Tibial nerve (tissue), 4 donors: ENCODE measurements around the gene CCL17. TPM values are rescaled to one million over a fixed set of nuclear protein-coding genes. Genes with fewer than 3 reads are reported as not detected.
"Not testable (repeated sequence)": the region's sequence is repeated elsewhere in the genome, so short reads cannot be mapped to it uniquely, and the experiment has no call there.

Source experiments
- DNase-seq, 2 donors: peaks; one replicate each; pipeline ENCODE4 v3.0.0-alpha.2; 2019; ENCODE audit warnings: low spot score in 2 of 2
- H3K27ac ChIP-seq, 4 donors: fragments of 200-600 bp; sonication (generic) in 3 of 4; one replicate each; pipeline ENCODE4 v1.5.1; 2017 to 2019; ENCODE audit warnings: mild to moderate bottlenecking in 1 of 4
- H3K27me3 ChIP-seq, 2 donors: fragments of 200-600 bp; sonication (generic) in 1 of 2; one replicate each; pipeline versions ENCODE4 v1.5.1 to v1.6.0; 2017 to 2019
- H3K36me3 ChIP-seq, 3 donors: fragments of 200-600 bp; sonication (generic); one replicate each; pipeline ENCODE4 v1.5.1; 2018 to 2019
- H3K4me1 ChIP-seq, 4 donors: fragments of 200-600 bp; sonication (generic) in 3 of 4; one replicate each; pipeline ENCODE4 v1.5.1; 2017 to 2019
- H3K4me3 ChIP-seq, 4 donors: fragments of 200-600 bp; sonication (generic) in 3 of 4; one replicate each; pipeline ENCODE4 v1.5.1; 2017 to 2019; ENCODE audit warnings: mild to moderate bottlenecking in 1 of 4, moderate library complexity in 1 of 4
- H3K9me3 ChIP-seq, 4 donors: fragments of 200-600 bp; sonication (generic) in 3 of 4; one replicate each; pipeline ENCODE4 v1.5.1; 2017 to 2019
- CTCF ChIP-seq, 5 experiments: fragments of 200-600 bp in 3 of 5; fragments of 450-650 bp in 2 of 5; sonication (generic) in 3 of 5; IDR thresholded peaks; one replicate each; pipeline ENCODE4 v1.5.1; 2016 to 2019; ENCODE audit warnings: antibody characterized with exemption in 5 of 5, mild to moderate bottlenecking in 3 of 5, moderate library complexity in 2 of 5
- EP300 ChIP-seq, 2 donors: sonication (generic); formaldehyde crosslinking; IDR thresholded peaks; one replicate each; pipeline ENCODE4 v1.6.1; 2017; ENCODE audit warnings: antibody characterized with exemption in 2 of 2, mild to moderate bottlenecking in 1 of 2
- POLR2A ChIP-seq, 2 donors: fragments of 450-650 bp; IDR thresholded peaks; one replicate each; pipeline ENCODE4 v1.6.1; 2017; ENCODE audit warnings: antibody characterized with exemption in 2 of 2, mild to moderate bottlenecking in 2 of 2, moderate library complexity in 2 of 2
- WGBS, 2 donors: methylation state at CpG; one replicate each; pipeline ENCODE4 v1.1.5; 2018; 5-methylcytosine and 5-hydroxymethylcytosine counted together
- total RNA-seq, 4 donors: library from RNA; depleted of rRNA; stranded (reverse); fragments of >200 nt; gene quantifications; one replicate each; pipeline ENCODE4 v1.1.0, GENCODE V29; 2016

The CCL17 gene
- total RNA-seq, 4 donors from 2014 or later, result not detected

- H3K4me3 ChIP-seq, result no peak overlapping the region
- no peak for DNase-seq
- H3K9me3 ChIP-seq, result no peaks in the 10 kb centered on the region
- no peaks in the 10 kb centered on the region for H3K4me1 ChIP-seq
- H3K36me3 ChIP-seq, result peaks cover 5 to 96% (median 27%) of the 10 kb centered on the region in 3 donors
- H3K27me3 ChIP-seq, result no peaks in the 10 kb centered on the region
- 93 to 95% methylated on average over 2 of the region's 2 CpGs for WGBS, 2 donors
- H3K27ac ChIP-seq, result no peak overlapping the region
- TF ChIP-seq POLR2A (IDR thresholded peaks at IDR 0.05) (no peak), EP300 (IDR thresholded peaks at IDR 0.05) (no peak), CTCF (IDR thresholded peaks at IDR 0.05) (no peak)
Observed at GRCh38 chr16:57434003-57434402, 29.4 kb downstream of the CCL17 start.

GRCh38 chr16:57435838-57436237 is 31.3 kb downstream of the CCL17 start:
- Histone ChIP-seq H3K36me3 (peaks cover 5 to 98% (median 31%) of the 10 kb centered on the region in 3 donors), H3K27ac (no peak overlapping the region), H3K9me3 (peaks cover 0 to 9% (median 0%) of the 10 kb centered on the region in 4 donors), H3K4me1 (no peaks in the 10 kb centered on the region), H3K4me3 (no peak overlapping the region), H3K27me3 (no peaks in the 10 kb centered on the region)
- WGBS, 2 donors, result 83 to 100% methylated on average over 1 of the region's 1 CpG
- DNase-seq, result no peak
- TF ChIP-seq EP300 (IDR thresholded peaks at IDR 0.05) (no peak), CTCF (IDR thresholded peaks at IDR 0.05) (no peak), POLR2A (IDR thresholded peaks at IDR 0.05) (no peak)

GRCh38 chr16:57439947-57440346 is 35.4 kb downstream of the CCL17 start:
- not testable (repeated sequence) for H3K4me1 ChIP-seq, H3K27ac ChIP-seq, DNase-seq, H3K4me3 ChIP-seq, H3K27me3 ChIP-seq, H3K9me3 ChIP-seq
- WGBS, 2 donors, result 97 to 98% methylated on average over 8 of the region's 8 CpGs
- H3K36me3 ChIP-seq, result peaks cover 5 to 57% (median 14%) of the 10 kb centered on the region in 3 donors

- H3K36me3 ChIP-seq, result peaks cover 5 to 51% (median 14%) of the 10 kb centered on the region in 3 donors
- not testable (repeated sequence) for DNase-seq, H3K9me3 ChIP-seq, H3K27ac ChIP-seq, H3K4me3 ChIP-seq, H3K4me1 ChIP-seq, H3K27me3 ChIP-seq
- 93 to 96% methylated on average over 8 of the region's 8 CpGs for WGBS, 2 donors
Observed at GRCh38 chr16:57440551-57440950, 36.0 kb downstream of the CCL17 start.

- no peak overlapping the region for H3K27ac ChIP-seq
- WGBS, 2 donors, result 81 to 86% methylated on average over 3 of the region's 3 CpGs
- DNase-seq, result no peak
- TF ChIP-seq CTCF (IDR thresholded peaks at IDR 0.05) (no peak), EP300 (IDR thresholded peaks at IDR 0.05) (no peak), POLR2A (IDR thresholded peaks at IDR 0.05) (no peak)
- H3K4me3 ChIP-seq, result no peak overlapping the region
- peaks cover 0 to 11% (median 9%) of the 10 kb centered on the region in 3 donors for H3K36me3 ChIP-seq
- peaks cover 0 to 30% (median 11%) of the 10 kb centered on the region in 4 donors for H3K4me1 ChIP-seq
- H3K27me3 ChIP-seq, result no peaks in the 10 kb centered on the region
- peaks cover 0 to 9% (median 0%) of the 10 kb centered on the region in 4 donors for H3K9me3 ChIP-seq
Observed at GRCh38 chr16:57444711-57445110, 40.1 kb downstream of the CCL17 start.

GRCh38 chr16:57445510-57445909 is 40.9 kb downstream of the CCL17 start:
- 91 to 92% methylated on average over 2 of the region's 2 CpGs for WGBS, 2 donors
- Histone ChIP-seq H3K9me3 (peaks cover 0 to 1% (median 0%) of the 10 kb centered on the region in 4 donors), H3K27me3 (no peaks in the 10 kb centered on the region), H3K36me3 (peaks cover 0 to 3% (median 3%) of the 10 kb centered on the region in 3 donors), H3K27ac (no peak overlapping the region), H3K4me1 (peaks cover 0 to 30% (median 11%) of the 10 kb centered on the region in 4 donors), H3K4me3 (no peak overlapping the region)
- no peak for DNase-seq
- TF ChIP-seq CTCF (IDR thresholded peaks at IDR 0.05), result no peak
- no peak for TF ChIP-seq EP300 (IDR thresholded peaks at IDR 0.05)
- TF ChIP-seq POLR2A (IDR thresholded peaks at IDR 0.05), result no peak
